ENCODE measurements around the gene HES6. TPM values are rescaled to one million over a fixed set of nuclear protein-coding genes. Genes with fewer than 3 reads are reported as not detected.
A peak's percentile ranks its signal among the peaks of the same experiment; 100 is the strongest.

The HES6 gene
- polyA plus RNA-seq, 3 donors, result 5.3 to 8.7 (median 6.4) TPM

GRCh38 chr2:238241970-238242369 is 2.1 kb upstream of the HES6 start:
- no peak for DNase-seq (ENCODE audit: extremely low read depth in 1 of 11, low read depth in 9 of 11, low spot score in 4 of 11)

- peak in 5 of 11 donors; percentile 60 to 76 (median 68) for DNase-seq (ENCODE audit: extremely low read depth in 1 of 11, low read depth in 9 of 11, low spot score in 4 of 11)
These were observed 1.2 kb upstream of the HES6 start for GRCh38 chr2:238240757-238241711.

- DNase-seq (ENCODE audit: extremely low read depth in 1 of 11, low read depth in 9 of 11, low spot score in 4 of 11), result no peak
These were observed 335 bp downstream of the HES6 start for GRCh38 chr2:238239543-238239862.

GRCh38 chr2:238238766-238239542 is 884 bp downstream of the HES6 start:
- DNase-seq (ENCODE audit: extremely low read depth in 1 of 11, low read depth in 9 of 11, low spot score in 4 of 11), result no peak

GRCh38 chr2:238238311-238238765 is 1.5 kb downstream of the HES6 start:
- no peak for DNase-seq (ENCODE audit: extremely low read depth in 1 of 11, low read depth in 9 of 11, low spot score in 4 of 11)

GRCh38 chr2:238237431-238238135 is 2.3 kb downstream of the HES6 start:
- no peak for DNase-seq (ENCODE audit: extremely low read depth in 1 of 11, low read depth in 9 of 11, low spot score in 4 of 11)

- no peak for DNase-seq (ENCODE audit: extremely low read depth in 1 of 11, low read depth in 9 of 11, low spot score in 4 of 11)
These were observed 3.3 kb downstream of the HES6 start for GRCh38 chr2:238236571-238236970.

GRCh38 chr2:238235856-238236255 is 4.0 kb downstream of the HES6 start:
- DNase-seq (ENCODE audit: extremely low read depth in 1 of 11, low read depth in 9 of 11, low spot score in 4 of 11), result no peak

- no peak for DNase-seq (ENCODE audit: extremely low read depth in 1 of 11, low read depth in 9 of 11, low spot score in 4 of 11)
These were observed 4.5 kb downstream of the HES6 start for GRCh38 chr2:238235331-238235732.

- DNase-seq (ENCODE audit: extremely low read depth in 1 of 11, low read depth in 9 of 11, low spot score in 4 of 11), result no peak
These were observed 6.2 kb downstream of the HES6 start for GRCh38 chr2:238233625-238234024.

- no peak for DNase-seq (ENCODE audit: extremely low read depth in 1 of 11, low read depth in 9 of 11, low spot score in 4 of 11)
These were observed 8.0 kb downstream of the HES6 start for GRCh38 chr2:238231809-238232208.

- peak in 1 of 11 donors; percentile 42 for DNase-seq (ENCODE audit: extremely low read depth in 1 of 11, low read depth in 9 of 11, low spot score in 4 of 11)
These were observed 8.5 kb downstream of the HES6 start for GRCh38 chr2:238231251-238231793.

- DNase-seq (ENCODE audit: extremely low read depth in 1 of 11, low read depth in 9 of 11, low spot score in 4 of 11), result no peak
These were observed 9.1 kb downstream of the HES6 start for GRCh38 chr2:238230699-238231098.

GRCh38 chr2:238228700-238229099 is 11.1 kb downstream of the HES6 start:
- DNase-seq (ENCODE audit: extremely low read depth in 1 of 11, low read depth in 9 of 11, low spot score in 4 of 11), result no peak

- no peak for DNase-seq (ENCODE audit: extremely low read depth in 1 of 11, low read depth in 9 of 11, low spot score in 4 of 11)
These were observed 12.2 kb downstream of the HES6 start for GRCh38 chr2:238227587-238228032.

GRCh38 chr2:238226698-238227586 is 12.9 kb downstream of the HES6 start:
- DNase-seq (ENCODE audit: extremely low read depth in 1 of 11, low read depth in 9 of 11, low spot score in 4 of 11), result no peak

GRCh38 chr2:238225911-238226697 is 13.7 kb downstream of the HES6 start:
- DNase-seq (ENCODE audit: extremely low read depth in 1 of 11, low read depth in 9 of 11, low spot score in 4 of 11), result no peak
